ENCODE results near the gene CYFIP1.

DNA sequence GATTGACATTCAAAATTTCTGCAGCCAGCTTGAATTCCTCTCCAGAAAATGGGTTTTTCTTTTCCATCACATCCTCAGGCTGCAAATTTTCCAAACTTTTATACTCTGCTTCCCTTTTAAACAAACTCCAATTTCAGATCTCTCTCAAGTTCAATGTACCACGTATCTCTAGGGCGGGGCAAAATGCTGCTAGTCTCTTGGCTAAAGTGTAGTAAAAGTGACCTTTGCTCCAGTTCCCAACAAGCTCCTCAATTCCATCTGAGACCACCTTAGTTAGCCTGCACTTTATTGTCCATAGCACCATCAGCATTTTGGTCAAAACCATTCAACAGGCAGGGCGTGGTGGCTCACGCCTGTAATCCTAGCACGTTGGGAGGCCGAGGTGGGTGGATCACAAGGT lies 95.0 kb downstream of the CYFIP1 start:
- TF ChIP-seq, protein P1, sequence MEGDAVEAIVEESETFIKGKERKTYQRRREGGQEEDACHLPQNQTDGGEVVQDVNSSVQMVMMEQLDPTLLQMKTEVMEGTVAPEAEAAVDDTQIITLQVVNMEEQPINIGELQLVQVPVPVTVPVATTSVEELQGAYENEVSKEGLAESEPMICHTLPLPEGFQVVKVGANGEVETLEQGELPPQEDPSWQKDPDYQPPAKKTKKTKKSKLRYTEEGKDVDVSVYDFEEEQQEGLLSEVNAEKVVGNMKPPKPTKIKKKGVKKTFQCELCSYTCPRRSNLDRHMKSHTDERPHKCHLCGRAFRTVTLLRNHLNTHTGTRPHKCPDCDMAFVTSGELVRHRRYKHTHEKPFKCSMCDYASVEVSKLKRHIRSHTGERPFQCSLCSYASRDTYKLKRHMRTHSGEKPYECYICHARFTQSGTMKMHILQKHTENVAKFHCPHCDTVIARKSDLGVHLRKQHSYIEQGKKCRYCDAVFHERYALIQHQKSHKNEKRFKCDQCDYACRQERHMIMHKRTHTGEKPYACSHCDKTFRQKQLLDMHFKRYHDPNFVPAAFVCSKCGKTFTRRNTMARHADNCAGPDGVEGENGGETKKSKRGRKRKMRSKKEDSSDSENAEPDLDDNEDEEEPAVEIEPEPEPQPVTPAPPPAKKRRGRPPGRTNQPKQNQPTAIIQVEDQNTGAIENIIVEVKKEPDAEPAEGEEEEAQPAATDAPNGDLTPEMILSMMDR (IDR thresholded peaks at IDR 0.05 in 2 of 3, conservative IDR thresholded peaks at IDR 0.05 in 1 of 3; ENCODE audit: borderline replicate concordance in 1 of 3, insufficient read depth in 1 of 3, low read depth in 2 of 3, low read length in 2 of 3), result no peak
- TF ChIP-seq EZH2 (IDR thresholded peaks at IDR 0.05), result no peak

Measured in HCT116 (cell line).